ENCODE results near the gene PRKCA. TPM values are rescaled to one million over a fixed set of nuclear protein-coding genes. Genes with fewer than 3 reads are reported as not detected.

Gene PRKCA
- total and polyA plus RNA-seq, 9 of the 15 experiments (the other 6 are each of a cell fraction or from before 2014, with no cell fraction given) = 3.2 to 33.0 (median 17.8) TPM

DNA sequence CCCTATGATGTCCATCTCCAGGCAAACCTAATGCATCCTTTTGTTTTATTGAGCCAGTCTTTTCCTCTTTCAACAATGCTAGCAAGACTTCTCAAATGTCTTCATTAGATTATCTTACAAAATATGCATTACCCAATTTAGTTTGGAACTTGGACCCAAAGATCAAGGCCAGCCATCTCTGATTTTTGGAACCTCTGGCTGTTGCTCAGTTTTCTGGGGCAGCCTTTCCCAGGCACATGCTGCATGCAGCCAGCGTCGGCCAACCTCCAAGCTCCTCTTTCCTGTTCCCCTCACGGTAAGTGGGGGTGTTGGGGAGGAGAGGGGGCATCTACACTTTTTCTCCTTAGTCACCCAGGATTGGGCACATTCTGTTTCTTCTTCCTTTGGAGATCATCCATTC, 189.3 kb downstream of the PRKCA start:
- ATAC-seq (no peak), DNase-seq (ENCODE audit: extremely low read depth in 1 of 4, low spot score in 3 of 4) (no peak), FAIRE-seq (no peak)
- in situ Hi-C loops (cut with MboI) = no loop called here
- Histone ChIP-seq H3K79me2 (ENCODE audit: control insufficient read depth, insufficient read depth, low read length) (peaks cover 14% of the 10 kb centered on the region), H3K4me1 (replicated peaks in 1 of 2; ENCODE audit: control insufficient read depth in 2 of 2, insufficient read depth in 2 of 2, low read length in 2 of 2) (peaks cover 3 to 45% of the 10 kb centered on the region in 2 experiments; a peak in 3 of 5 replicates), H3K36me3 (ENCODE audit: control insufficient read depth, insufficient read depth, low read length) (0 out of 3 replicates have a peak, but pooled peaks cover 2% of the 10 kb centered on the region), H3K9ac (ENCODE audit: insufficient read depth in 1 of 2, low read depth in 2 of 2, low read length in 2 of 2) (no peak overlapping the region), H3K4me3 (no peak overlapping the region), H3K9me3 (replicated peaks; ENCODE audit: control insufficient read depth, insufficient read depth, low read depth, low read length) (no peaks in the 10 kb centered on the region), H3K4me2 (ENCODE audit: insufficient read depth, low read length) (no peak overlapping the region), H3K27ac (ENCODE audit: extremely low read depth, low read depth, low read length) (no peak overlapping the region), H4K20me1 (replicated peaks; ENCODE audit: control insufficient read depth, insufficient read depth, low read length) (no peaks in the 10 kb centered on the region), H3K27me3 (ENCODE audit: control insufficient read depth in 2 of 2, insufficient read depth in 2 of 2, low read length in 2 of 2) (no peaks in the 10 kb centered on the region), H2AFZ (ENCODE audit: low read depth, low read length) (no peak overlapping the region), H3K9me1 (ENCODE audit: control insufficient read depth, insufficient read depth, low read length) (no peaks in the 10 kb centered on the region)
- TF ChIP-seq, protein P1, sequence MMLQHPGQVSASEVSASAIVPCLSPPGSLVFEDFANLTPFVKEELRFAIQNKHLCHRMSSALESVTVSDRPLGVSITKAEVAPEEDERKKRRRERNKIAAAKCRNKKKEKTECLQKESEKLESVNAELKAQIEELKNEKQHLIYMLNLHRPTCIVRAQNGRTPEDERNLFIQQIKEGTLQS (IDR thresholded peaks at IDR 0.05) = no peak
- TF ChIP-seq, protein P1 (CRISPR knock-in tag; conservative IDR thresholded peaks at IDR 0.05) = no peak
- TF ChIP-seq, protein P2, sequence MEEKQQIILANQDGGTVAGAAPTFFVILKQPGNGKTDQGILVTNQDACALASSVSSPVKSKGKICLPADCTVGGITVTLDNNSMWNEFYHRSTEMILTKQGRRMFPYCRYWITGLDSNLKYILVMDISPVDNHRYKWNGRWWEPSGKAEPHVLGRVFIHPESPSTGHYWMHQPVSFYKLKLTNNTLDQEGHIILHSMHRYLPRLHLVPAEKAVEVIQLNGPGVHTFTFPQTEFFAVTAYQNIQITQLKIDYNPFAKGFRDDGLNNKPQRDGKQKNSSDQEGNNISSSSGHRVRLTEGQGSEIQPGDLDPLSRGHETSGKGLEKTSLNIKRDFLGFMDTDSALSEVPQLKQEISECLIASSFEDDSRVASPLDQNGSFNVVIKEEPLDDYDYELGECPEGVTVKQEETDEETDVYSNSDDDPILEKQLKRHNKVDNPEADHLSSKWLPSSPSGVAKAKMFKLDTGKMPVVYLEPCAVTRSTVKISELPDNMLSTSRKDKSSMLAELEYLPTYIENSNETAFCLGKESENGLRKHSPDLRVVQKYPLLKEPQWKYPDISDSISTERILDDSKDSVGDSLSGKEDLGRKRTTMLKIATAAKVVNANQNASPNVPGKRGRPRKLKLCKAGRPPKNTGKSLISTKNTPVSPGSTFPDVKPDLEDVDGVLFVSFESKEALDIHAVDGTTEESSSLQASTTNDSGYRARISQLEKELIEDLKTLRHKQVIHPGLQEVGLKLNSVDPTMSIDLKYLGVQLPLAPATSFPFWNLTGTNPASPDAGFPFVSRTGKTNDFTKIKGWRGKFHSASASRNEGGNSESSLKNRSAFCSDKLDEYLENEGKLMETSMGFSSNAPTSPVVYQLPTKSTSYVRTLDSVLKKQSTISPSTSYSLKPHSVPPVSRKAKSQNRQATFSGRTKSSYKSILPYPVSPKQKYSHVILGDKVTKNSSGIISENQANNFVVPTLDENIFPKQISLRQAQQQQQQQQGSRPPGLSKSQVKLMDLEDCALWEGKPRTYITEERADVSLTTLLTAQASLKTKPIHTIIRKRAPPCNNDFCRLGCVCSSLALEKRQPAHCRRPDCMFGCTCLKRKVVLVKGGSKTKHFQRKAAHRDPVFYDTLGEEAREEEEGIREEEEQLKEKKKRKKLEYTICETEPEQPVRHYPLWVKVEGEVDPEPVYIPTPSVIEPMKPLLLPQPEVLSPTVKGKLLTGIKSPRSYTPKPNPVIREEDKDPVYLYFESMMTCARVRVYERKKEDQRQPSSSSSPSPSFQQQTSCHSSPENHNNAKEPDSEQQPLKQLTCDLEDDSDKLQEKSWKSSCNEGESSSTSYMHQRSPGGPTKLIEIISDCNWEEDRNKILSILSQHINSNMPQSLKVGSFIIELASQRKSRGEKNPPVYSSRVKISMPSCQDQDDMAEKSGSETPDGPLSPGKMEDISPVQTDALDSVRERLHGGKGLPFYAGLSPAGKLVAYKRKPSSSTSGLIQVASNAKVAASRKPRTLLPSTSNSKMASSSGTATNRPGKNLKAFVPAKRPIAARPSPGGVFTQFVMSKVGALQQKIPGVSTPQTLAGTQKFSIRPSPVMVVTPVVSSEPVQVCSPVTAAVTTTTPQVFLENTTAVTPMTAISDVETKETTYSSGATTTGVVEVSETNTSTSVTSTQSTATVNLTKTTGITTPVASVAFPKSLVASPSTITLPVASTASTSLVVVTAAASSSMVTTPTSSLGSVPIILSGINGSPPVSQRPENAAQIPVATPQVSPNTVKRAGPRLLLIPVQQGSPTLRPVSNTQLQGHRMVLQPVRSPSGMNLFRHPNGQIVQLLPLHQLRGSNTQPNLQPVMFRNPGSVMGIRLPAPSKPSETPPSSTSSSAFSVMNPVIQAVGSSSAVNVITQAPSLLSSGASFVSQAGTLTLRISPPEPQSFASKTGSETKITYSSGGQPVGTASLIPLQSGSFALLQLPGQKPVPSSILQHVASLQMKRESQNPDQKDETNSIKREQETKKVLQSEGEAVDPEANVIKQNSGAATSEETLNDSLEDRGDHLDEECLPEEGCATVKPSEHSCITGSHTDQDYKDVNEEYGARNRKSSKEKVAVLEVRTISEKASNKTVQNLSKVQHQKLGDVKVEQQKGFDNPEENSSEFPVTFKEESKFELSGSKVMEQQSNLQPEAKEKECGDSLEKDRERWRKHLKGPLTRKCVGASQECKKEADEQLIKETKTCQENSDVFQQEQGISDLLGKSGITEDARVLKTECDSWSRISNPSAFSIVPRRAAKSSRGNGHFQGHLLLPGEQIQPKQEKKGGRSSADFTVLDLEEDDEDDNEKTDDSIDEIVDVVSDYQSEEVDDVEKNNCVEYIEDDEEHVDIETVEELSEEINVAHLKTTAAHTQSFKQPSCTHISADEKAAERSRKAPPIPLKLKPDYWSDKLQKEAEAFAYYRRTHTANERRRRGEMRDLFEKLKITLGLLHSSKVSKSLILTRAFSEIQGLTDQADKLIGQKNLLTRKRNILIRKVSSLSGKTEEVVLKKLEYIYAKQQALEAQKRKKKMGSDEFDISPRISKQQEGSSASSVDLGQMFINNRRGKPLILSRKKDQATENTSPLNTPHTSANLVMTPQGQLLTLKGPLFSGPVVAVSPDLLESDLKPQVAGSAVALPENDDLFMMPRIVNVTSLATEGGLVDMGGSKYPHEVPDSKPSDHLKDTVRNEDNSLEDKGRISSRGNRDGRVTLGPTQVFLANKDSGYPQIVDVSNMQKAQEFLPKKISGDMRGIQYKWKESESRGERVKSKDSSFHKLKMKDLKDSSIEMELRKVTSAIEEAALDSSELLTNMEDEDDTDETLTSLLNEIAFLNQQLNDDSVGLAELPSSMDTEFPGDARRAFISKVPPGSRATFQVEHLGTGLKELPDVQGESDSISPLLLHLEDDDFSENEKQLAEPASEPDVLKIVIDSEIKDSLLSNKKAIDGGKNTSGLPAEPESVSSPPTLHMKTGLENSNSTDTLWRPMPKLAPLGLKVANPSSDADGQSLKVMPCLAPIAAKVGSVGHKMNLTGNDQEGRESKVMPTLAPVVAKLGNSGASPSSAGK (IDR thresholded peaks at IDR 0.05) = 0 out of 2 replicates have a peak, but pooled peaks have one; percentile 22
- no TSS peak for BruUV-seq (replicated peaks)
- ChIA-PET CTCF (ENCODE audit: low intra/inter-chr PET ratio) (no interaction called here), POLR2A (interaction anchor here (1.0 to 1.3 kb wide), 3 partner anchors 10 to 16 kb away, joined by 3 to 4 read pairs (median 4); no protein-coding TSS in a partner anchor)
- 54% methylated on average over 3 of the region's 3 CpGs for WGBS (ENCODE audit: insufficient coverage, low coverage, missing lambda C conversion rate)
- intact Hi-C loops (cut with micrococcal nuclease) = no loop called here

All from K562 (cell line).